Activated CD4-positive, alpha-beta T cell treated with anti-CD3 and anti-CD28 coated beads, Interleukin-2, amount 50 U/mL, for 48 hours (primary cell): ENCODE results near the gene CCDC93.
"Not testable (repeated sequence)": the region's sequence is repeated elsewhere in the genome, so short reads cannot be mapped to it uniquely, and the experiment has no call there.

Source experiments
- DNase-seq, 2 experiments: peaks; one replicate each; pipeline ENCODE4 v3.0.0-alpha.2; 2020

The CCDC93 gene

GRCh38 chr2:117952228-117952627, 61.6 kb downstream of the CCDC93 start:
- no peak for DNase-seq

GRCh38 chr2:117949806-117950205, 64.1 kb downstream of the CCDC93 start:
- DNase-seq = no peak

- DNase-seq = no peak
Measured at GRCh38 chr2:117948615-117949014, 65.3 kb downstream of the CCDC93 start.

GRCh38 chr2:117945296-117945695, 68.6 kb downstream of the CCDC93 start:
- no peak for DNase-seq

GRCh38 chr2:117944816-117945215, 69.1 kb downstream of the CCDC93 start:
- DNase-seq = no peak

GRCh38 chr2:117943013-117943672, 70.7 kb downstream of the CCDC93 start:
- DNase-seq = no peak

- DNase-seq = no peak
Measured at GRCh38 chr2:117942551-117942950, 71.3 kb downstream of the CCDC93 start.

GRCh38 chr2:117941693-117942092, 72.2 kb downstream of the CCDC93 start:
- DNase-seq = no peak

- no peak for DNase-seq
Measured at GRCh38 chr2:117940436-117940835, 73.4 kb downstream of the CCDC93 start.

- DNase-seq = no peak
Measured at GRCh38 chr2:117938611-117939010, 75.3 kb downstream of the CCDC93 start.

GRCh38 chr2:117936871-117937428, 76.9 kb downstream of the CCDC93 start:
- no peak for DNase-seq

GRCh38 chr2:117935954-117936353, 77.9 kb downstream of the CCDC93 start:
- no peak for DNase-seq

- no peak for DNase-seq
Measured at GRCh38 chr2:117935456-117935855, 78.4 kb downstream of the CCDC93 start.

GRCh38 chr2:117933884-117934354, 80.0 kb downstream of the CCDC93 start:
- no peak for DNase-seq

GRCh38 chr2:117931978-117932377, 81.9 kb downstream of the CCDC93 start:
- no peak for DNase-seq

GRCh38 chr2:117931266-117931665, 82.6 kb downstream of the CCDC93 start:
- DNase-seq = no peak

- no peak for DNase-seq
Measured at GRCh38 chr2:117930775-117931174, 83.1 kb downstream of the CCDC93 start.

GRCh38 chr2:117923471-117923870, 90.4 kb downstream of the CCDC93 start:
- DNase-seq = not testable (repeated sequence)

GRCh38 chr2:117921520-117921919, 92.3 kb downstream of the CCDC93 start:
- DNase-seq = no peak

GRCh38 chr2:117918608-117919007, 95.3 kb downstream of the CCDC93 start:
- no peak for DNase-seq

GRCh38 chr2:117917223-117917917, 96.5 kb downstream of the CCDC93 start:
- DNase-seq = no peak

- DNase-seq = no peak
Measured at GRCh38 chr2:117902933-117903332, 110.9 kb downstream of the CCDC93 start.

- no peak for DNase-seq
Measured at GRCh38 chr2:117888897-117889296, 125.0 kb downstream of the CCDC93 start.

GRCh38 chr2:117885308-117885707, 128.6 kb downstream of the CCDC93 start:
- no peak for DNase-seq
